Measurements from ENCODE around the gene WNT7B.

The WNT7B gene

DNA sequence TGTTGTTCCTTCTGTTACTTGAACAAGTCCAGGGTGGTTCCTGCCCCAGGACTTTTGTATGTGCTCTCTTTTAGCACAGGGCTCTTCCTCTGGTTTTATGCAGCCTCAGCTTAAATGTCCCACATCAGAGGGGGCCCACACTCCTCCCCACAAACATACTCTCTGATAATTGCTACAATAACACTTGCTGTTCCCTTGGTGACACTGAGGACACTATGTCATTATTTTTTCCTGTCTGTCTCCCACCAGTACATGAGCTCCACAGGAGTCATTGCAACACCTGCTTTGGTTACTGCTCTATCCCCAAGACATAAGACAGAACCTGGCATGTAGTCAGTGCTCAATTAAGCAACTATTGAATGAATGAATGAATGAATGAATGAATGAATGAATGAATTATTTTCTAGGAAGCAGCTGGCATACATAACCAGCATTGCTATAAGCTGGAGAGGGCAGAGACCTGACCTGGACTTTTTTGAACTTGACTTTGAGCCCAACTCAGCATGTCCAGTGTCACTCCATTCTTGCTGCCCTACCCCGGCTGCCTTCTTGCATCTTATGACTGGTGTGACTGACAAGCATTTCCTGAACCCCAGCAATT is 7.5 kb upstream of the WNT7B start:
- Histone ChIP-seq H3K14ac (ENCODE audit: low read length) (no peak overlapping the region), H3K9ac (ENCODE audit: low read depth, low read length, poor library complexity) (no peak overlapping the region), H3K4me2 (ENCODE audit: insufficient read depth, low read length, poor library complexity, severe bottlenecking) (no peak overlapping the region), H4K91ac (ENCODE audit: low read depth, low read length, poor library complexity) (no peak overlapping the region), H2BK120ac (ENCODE audit: low read depth, low read length) (no peak overlapping the region), H2BK5ac (ENCODE audit: low read length) (no peak overlapping the region), H2AK5ac (ENCODE audit: low read depth, low read length) (no peak overlapping the region), H4K8ac (ENCODE audit: low read depth, low read length) (no peak overlapping the region), H3K4me1 (ENCODE audit: control insufficient read depth in 2 of 2, insufficient read depth in 1 of 2, low read depth in 1 of 2, low read length in 2 of 2) (peaks cover 0 to 3% of the 10 kb centered on the region in 2 donors), H3K4me3 (ENCODE audit: low read length in 2 of 2) (no peak overlapping the region), H3K79me1 (ENCODE audit: low read depth, low read length) (no peaks in the 10 kb centered on the region), H3K27ac (replicated peaks; ENCODE audit: low read length) (no peak overlapping the region), H3K9me3 (replicated peaks in 1 of 2; ENCODE audit: control insufficient read depth in 2 of 2, insufficient read depth in 1 of 2, low read depth in 1 of 2, low read length in 2 of 2) (peaks cover 2 to 20% of the 10 kb centered on the region in 2 donors), H2BK12ac (ENCODE audit: low read length) (no peak overlapping the region), H3K27me3 (ENCODE audit: control insufficient read depth in 3 of 3, insufficient read depth in 3 of 3, low read depth in 1 of 3, low read length in 3 of 3) (peaks cover 0 to 21% (median 14%) of the 10 kb centered on the region in 3 experiments), H3K23ac (ENCODE audit: low read depth, low read length, poor library complexity) (no peak overlapping the region), H3K36me3 (replicated peaks in 1 of 2; ENCODE audit: control insufficient read depth in 2 of 2, insufficient read depth in 2 of 2, low read length in 2 of 2) (peaks cover 0 to 2% of the 10 kb centered on the region in 2 donors), H3K18ac (ENCODE audit: low read length) (no peak overlapping the region), H2AFZ (ENCODE audit: low read length) (no peak overlapping the region), H2BK15ac (ENCODE audit: low read length) (no peak overlapping the region), H3K4ac (ENCODE audit: low read length) (no peak overlapping the region)
- no CpG with 5 or more reads among the region's 1 CpG for WGBS, 2 donors (ENCODE audit: extremely low coverage in 2 of 2, insufficient read length in 2 of 2, insufficient replicate concordance in 1 of 2)
- DNase-seq (ENCODE audit: low spot score), result no peak

DNA sequence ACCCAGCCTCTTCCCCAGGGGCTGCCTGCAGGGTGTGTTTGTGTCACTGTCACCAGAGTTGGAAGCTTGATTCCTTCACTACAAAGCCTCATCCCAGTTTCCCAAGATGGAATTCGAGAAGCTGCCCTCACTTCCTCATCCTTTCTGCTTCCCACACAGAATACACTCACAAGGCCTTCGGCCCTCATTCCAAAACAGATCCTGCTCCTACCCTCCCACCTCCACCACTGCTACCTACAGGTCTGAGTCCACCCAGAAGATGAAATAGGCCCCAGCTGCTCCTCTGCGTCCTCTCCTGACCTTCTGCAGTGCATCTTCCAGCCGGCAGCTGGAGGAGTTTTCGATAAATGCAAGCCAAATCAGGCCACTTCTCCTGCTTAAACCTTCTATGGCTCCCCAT is 6.8 kb upstream of the WNT7B start:
- no peak overlapping the region for H3K18ac ChIP-seq (ENCODE audit: low read length)
- DNase-seq (ENCODE audit: low spot score), result no peak
- no peak overlapping the region for H3K27ac ChIP-seq (replicated peaks; ENCODE audit: low read length)
- H3K4ac ChIP-seq (ENCODE audit: low read length), result no peak overlapping the region
- H2BK12ac ChIP-seq (ENCODE audit: low read length), result no peak overlapping the region
- peaks cover 0 to 5% of the 10 kb centered on the region in 2 donors for H3K4me1 ChIP-seq (ENCODE audit: control insufficient read depth in 2 of 2, insufficient read depth in 1 of 2, low read depth in 1 of 2, low read length in 2 of 2)
- H3K4me3 ChIP-seq (ENCODE audit: low read length in 2 of 2), result peak overlapping the region in 1 of 2 donors; percentile 14
- no peak overlapping the region for H3K23ac ChIP-seq (ENCODE audit: low read depth, low read length, poor library complexity)
- no peak overlapping the region for H2AK5ac ChIP-seq (ENCODE audit: low read depth, low read length)
- peaks cover 0 to 14% (median 14%) of the 10 kb centered on the region in 3 experiments for H3K27me3 ChIP-seq (ENCODE audit: control insufficient read depth in 3 of 3, insufficient read depth in 3 of 3, low read depth in 1 of 3, low read length in 3 of 3)
- peaks cover 0 to 2% of the 10 kb centered on the region in 2 donors for H3K36me3 ChIP-seq (replicated peaks in 1 of 2; ENCODE audit: control insufficient read depth in 2 of 2, insufficient read depth in 2 of 2, low read length in 2 of 2)
- no peak overlapping the region for H4K8ac ChIP-seq (ENCODE audit: low read depth, low read length)
- no peaks in the 10 kb centered on the region for H3K79me1 ChIP-seq (ENCODE audit: low read depth, low read length)
- H3K9ac ChIP-seq (ENCODE audit: low read depth, low read length, poor library complexity), result no peak overlapping the region
- no peak overlapping the region for H2BK5ac ChIP-seq (ENCODE audit: low read length)
- H2AFZ ChIP-seq (ENCODE audit: low read length), result no peak overlapping the region
- H2BK15ac ChIP-seq (ENCODE audit: low read length), result no peak overlapping the region
- no peak overlapping the region for H3K14ac ChIP-seq (ENCODE audit: low read length)
- H3K4me2 ChIP-seq (ENCODE audit: insufficient read depth, low read length, poor library complexity, severe bottlenecking), result no peak overlapping the region
- no CpG with 5 or more reads among the region's 5 CpGs for WGBS, 2 donors (ENCODE audit: extremely low coverage in 2 of 2, insufficient read length in 2 of 2, insufficient replicate concordance in 1 of 2)
- H3K9me3 ChIP-seq (replicated peaks in 1 of 2; ENCODE audit: control insufficient read depth in 2 of 2, insufficient read depth in 1 of 2, low read depth in 1 of 2, low read length in 2 of 2), result peaks cover 2 to 21% of the 10 kb centered on the region in 2 donors
- H2BK120ac ChIP-seq (ENCODE audit: low read depth, low read length), result no peak overlapping the region
- H4K91ac ChIP-seq (ENCODE audit: low read depth, low read length, poor library complexity), result no peak overlapping the region

DNA sequence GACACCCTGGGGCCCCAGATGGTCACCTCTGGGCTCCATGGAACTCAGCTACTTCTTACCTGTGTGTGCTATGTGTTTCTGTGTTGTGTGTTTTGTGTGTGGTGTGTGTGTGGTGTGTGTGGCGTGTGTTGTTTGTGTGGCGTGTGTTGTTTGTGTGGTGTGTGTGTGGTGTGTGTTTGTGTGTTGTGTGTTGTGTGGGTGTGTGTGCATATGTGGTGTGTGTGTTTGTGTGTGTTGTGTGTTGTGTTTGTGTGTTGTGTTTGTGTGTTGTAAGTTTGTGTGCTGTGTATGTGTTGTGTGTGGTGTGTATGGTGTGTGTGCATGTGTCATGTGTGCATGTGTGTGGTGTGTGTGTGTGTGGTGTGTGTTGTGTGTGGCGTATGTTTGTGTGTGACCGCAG is 3.8 kb upstream of the WNT7B start:
- Histone ChIP-seq H3K9ac (ENCODE audit: low read depth, low read length, poor library complexity) (peak overlapping the region; percentile 1), H4K91ac (ENCODE audit: low read depth, low read length, poor library complexity) (no peak overlapping the region), H3K4me1 (ENCODE audit: control insufficient read depth in 2 of 2, insufficient read depth in 1 of 2, low read depth in 1 of 2, low read length in 2 of 2) (peaks cover 11 to 16% of the 10 kb centered on the region in 2 donors), H3K9me3 (replicated peaks in 1 of 2; ENCODE audit: control insufficient read depth in 2 of 2, insufficient read depth in 1 of 2, low read depth in 1 of 2, low read length in 2 of 2) (peaks cover 2 to 21% of the 10 kb centered on the region in 2 donors), H3K23ac (ENCODE audit: low read depth, low read length, poor library complexity) (no peak overlapping the region), H4K8ac (ENCODE audit: low read depth, low read length) (no peak overlapping the region), H3K18ac (ENCODE audit: low read length) (no peak overlapping the region), H2BK15ac (ENCODE audit: low read length) (no peak overlapping the region), H2BK120ac (ENCODE audit: low read depth, low read length) (peak overlapping the region; percentile 21), H3K79me1 (ENCODE audit: low read depth, low read length) (no peaks in the 10 kb centered on the region), H2AFZ (ENCODE audit: low read length) (no peak overlapping the region), H2BK12ac (ENCODE audit: low read length) (no peak overlapping the region), H2AK5ac (ENCODE audit: low read depth, low read length) (peak overlapping the region; percentile 42), H2BK5ac (ENCODE audit: low read length) (no peak overlapping the region), H3K27me3 (ENCODE audit: control insufficient read depth in 3 of 3, insufficient read depth in 3 of 3, low read depth in 1 of 3, low read length in 3 of 3) (peaks cover 15 to 41% (median 22%) of the 10 kb centered on the region in 3 experiments), H3K4me2 (ENCODE audit: insufficient read depth, low read length, poor library complexity, severe bottlenecking) (no peak overlapping the region), H3K14ac (ENCODE audit: low read length) (no peak overlapping the region), H3K4ac (ENCODE audit: low read length) (no peak overlapping the region), H3K36me3 (replicated peaks in 1 of 2; ENCODE audit: control insufficient read depth in 2 of 2, insufficient read depth in 2 of 2, low read length in 2 of 2) (peaks cover 0 to 2% of the 10 kb centered on the region in 2 donors), H3K4me3 (ENCODE audit: low read length in 2 of 2) (peak overlapping the region in 1 of 2 donors; percentile 13), H3K27ac (replicated peaks; ENCODE audit: low read length) (no peak overlapping the region)
- DNase-seq (ENCODE audit: low spot score), result no peak
- 100% methylated on average over 2 of the region's 4 CpGs; no CpG with 5 or more reads in 1 of the 2 donors for whole genome bisulfite sequencing, 2 donors (ENCODE audit: extremely low coverage in 2 of 2, insufficient read length in 2 of 2, insufficient replicate concordance in 1 of 2)

DNA sequence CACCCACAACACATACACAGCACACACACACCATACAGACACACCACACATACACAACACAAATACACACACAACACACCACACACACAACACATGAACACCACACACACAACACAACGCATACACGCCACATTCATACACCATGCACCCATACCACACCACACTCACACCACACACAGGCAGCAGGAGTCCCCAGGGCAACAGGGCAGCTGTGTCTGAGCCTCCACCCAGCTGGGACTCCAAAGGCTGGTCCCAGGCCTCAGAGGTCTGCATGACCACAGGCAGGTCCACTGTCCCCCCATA is 3.3 kb upstream of the WNT7B start:
- H2BK12ac ChIP-seq (ENCODE audit: low read length), result peak overlapping the region; percentile 44

More for the DNA sequence above, 3.3 kb upstream of the WNT7B start:
- H3K4ac ChIP-seq (ENCODE audit: low read length), result no peak overlapping the region
- no peak overlapping the region for H4K91ac ChIP-seq (ENCODE audit: low read depth, low read length, poor library complexity)
- H3K4me1 ChIP-seq (ENCODE audit: control insufficient read depth in 2 of 2, insufficient read depth in 1 of 2, low read depth in 1 of 2, low read length in 2 of 2), result peaks cover 12 to 18% of the 10 kb centered on the region in 2 donors
- 100% methylated on average over 1 to 2 of the region's 2 CpGs for WGBS, 2 donors (ENCODE audit: extremely low coverage in 2 of 2, insufficient read length in 2 of 2, insufficient replicate concordance in 1 of 2)
- peak overlapping the region; percentile 20 for H4K8ac ChIP-seq (ENCODE audit: low read depth, low read length)
- peak overlapping the region; percentile 26 for H3K9ac ChIP-seq (ENCODE audit: low read depth, low read length, poor library complexity)
- peak overlapping the region; percentile 21 for H2BK120ac ChIP-seq (ENCODE audit: low read depth, low read length)
- no peak overlapping the region for H3K14ac ChIP-seq (ENCODE audit: low read length)
- peaks cover 0 to 2% of the 10 kb centered on the region in 2 donors for H3K36me3 ChIP-seq (replicated peaks in 1 of 2; ENCODE audit: control insufficient read depth in 2 of 2, insufficient read depth in 2 of 2, low read length in 2 of 2)
- H3K23ac ChIP-seq (ENCODE audit: low read depth, low read length, poor library complexity), result no peak overlapping the region
- no peak overlapping the region for H2BK5ac ChIP-seq (ENCODE audit: low read length)
- H2AFZ ChIP-seq (ENCODE audit: low read length), result no peak overlapping the region
- H3K27me3 ChIP-seq (ENCODE audit: control insufficient read depth in 3 of 3, insufficient read depth in 3 of 3, low read depth in 1 of 3, low read length in 3 of 3), result peaks cover 19 to 47% (median 28%) of the 10 kb centered on the region in 3 experiments
- H3K4me2 ChIP-seq (ENCODE audit: insufficient read depth, low read length, poor library complexity, severe bottlenecking), result no peak overlapping the region
- peaks cover under 1 to 20% of the 10 kb centered on the region in 2 donors for H3K9me3 ChIP-seq (replicated peaks in 1 of 2; ENCODE audit: control insufficient read depth in 2 of 2, insufficient read depth in 1 of 2, low read depth in 1 of 2, low read length in 2 of 2)
- H2AK5ac ChIP-seq (ENCODE audit: low read depth, low read length), result peak overlapping the region; percentile 42
- peak overlapping the region in 1 of 2 donors; percentile 73 for H3K4me3 ChIP-seq (ENCODE audit: low read length in 2 of 2)
- no peak overlapping the region for H2BK15ac ChIP-seq (ENCODE audit: low read length)
- H3K18ac ChIP-seq (ENCODE audit: low read length), result no peak overlapping the region
- H3K79me1 ChIP-seq (ENCODE audit: low read depth, low read length), result peaks cover 2% of the 10 kb centered on the region
- no peak for DNase-seq (ENCODE audit: low spot score)
- no peak overlapping the region for H3K27ac ChIP-seq (replicated peaks; ENCODE audit: low read length)

Measured in neuronal stem cell (in vitro differentiated cells).